Right cardiac atrium (tissue), 5 donors: ENCODE results near the gene FBF1. TPM values are rescaled to one million over a fixed set of nuclear protein-coding genes. Genes with fewer than 3 reads are reported as not detected.

Experiments
- ATAC-seq, 2 donors: fragments of 200-7000 bp; cut with Tn5 transposase; one replicate each; pipeline versions ENCODE4 v1.8.0 to v1.9.1; 2020; ENCODE audit warnings: moderate library complexity in 2 of 2, mild to moderate bottlenecking in 1 of 2
- DNase-seq, 3 donors: peaks; one replicate each; pipeline ENCODE4 v3.0.0-alpha.2; 2020
- H3K27ac ChIP-seq: one replicate; pipeline ENCODE4 v1.5.1; 2013; ENCODE audit warnings: mild to moderate bottlenecking, low read length, control low read depth, moderate library complexity
- H3K27me3 ChIP-seq: one replicate; pipeline ENCODE4 v1.6.1; 2013; ENCODE audit not compliant: control insufficient read depth, insufficient read depth
- H3K4me1 ChIP-seq: one replicate; pipeline ENCODE4 v1.6.1; 2013; ENCODE audit warnings: low read length; ENCODE audit not compliant: control insufficient read depth, insufficient read depth
- H3K4me3 ChIP-seq: one replicate; pipeline ENCODE4 v1.5.1; 2013; ENCODE audit warnings: low read length, control low read depth
- H3K9me3 ChIP-seq: one replicate; pipeline ENCODE4 v1.6.1; 2013; ENCODE audit warnings: low read length; ENCODE audit not compliant: control insufficient read depth
- WGBS: extraction: QIAGEN DNeasy Blood & Tissue Kit; methylation state at CpG from one replicate; pipeline ENCODE4 v1.1.7; 2013; 5-methylcytosine and 5-hydroxymethylcytosine counted together
- intact Hi-C, 4 donors: fragments of 100-400 bp; cut with DNase I; formaldehyde crosslinking; loops; one replicate each; pipeline versions ENCODE4 v1.11.0 to v1.14.0; 2022 to 2023
- long read RNA-seq, 4 donors: library from polyadenylated mRNA; unstranded; transcript quantifications; one replicate each; pipeline ENCODE4 v2.0.0, GENCODE V29; 2020 to 2021
- polyA plus RNA-seq: library from polyadenylated mRNA; stranded (reverse); fragments of 200-250 nt; gene quantifications from one replicate; pipeline ENCODE4 v1.2.3, GENCODE V29; 2013
- total RNA-seq, 4 donors: library from RNA; stranded (reverse); fragmentation: NEBNext Ultra II Directional; extraction: Animal tissue kit (Norgen Biotek cat#: 25700); gene quantifications; one replicate each; pipeline ENCODE4 v1.2.1, GENCODE V29; 2021
- donor health status: healthy with polysubstance abuse.
- donor health status: DM: no; HTN: yes; CAD: no.
- donor health status: DM: no; HTN: no; CAD: no.
- donor health status: DM: no; HTN: yes; CAD: no; lungs with severe emphysema.
- donor health status: DM: yes; HTN: yes; CAD: no.

FBF1 gene
- total RNA-seq (1 to 10 TPM; 4.8 to 5.5 (median 5.1) TPM), polyA plus RNA-seq (5.0 TPM)
- long read RNA-seq, donor 1, partial matches to known transcripts, result 2 of 5 reads
- long read RNA-seq, donor 1, other reads (novel, unspliced or antisense), result 3 of 5 reads
- long read RNA-seq, donor 2, partial matches to known transcripts, result 1 of 6 reads
- long read RNA-seq, donor 2, other reads (novel, unspliced or antisense), result 4 of 6 reads
- long read RNA-seq, donor 3, partial matches to known transcripts, result 10 of 15 reads
- long read RNA-seq, donor 3, other reads (novel, unspliced or antisense), result 5 of 15 reads
- long read RNA-seq, donor 4, partial matches to known transcripts, result 1 of 6 reads
- long read RNA-seq, donor 4, other reads (novel, unspliced or antisense), result 5 of 6 reads

DNA sequence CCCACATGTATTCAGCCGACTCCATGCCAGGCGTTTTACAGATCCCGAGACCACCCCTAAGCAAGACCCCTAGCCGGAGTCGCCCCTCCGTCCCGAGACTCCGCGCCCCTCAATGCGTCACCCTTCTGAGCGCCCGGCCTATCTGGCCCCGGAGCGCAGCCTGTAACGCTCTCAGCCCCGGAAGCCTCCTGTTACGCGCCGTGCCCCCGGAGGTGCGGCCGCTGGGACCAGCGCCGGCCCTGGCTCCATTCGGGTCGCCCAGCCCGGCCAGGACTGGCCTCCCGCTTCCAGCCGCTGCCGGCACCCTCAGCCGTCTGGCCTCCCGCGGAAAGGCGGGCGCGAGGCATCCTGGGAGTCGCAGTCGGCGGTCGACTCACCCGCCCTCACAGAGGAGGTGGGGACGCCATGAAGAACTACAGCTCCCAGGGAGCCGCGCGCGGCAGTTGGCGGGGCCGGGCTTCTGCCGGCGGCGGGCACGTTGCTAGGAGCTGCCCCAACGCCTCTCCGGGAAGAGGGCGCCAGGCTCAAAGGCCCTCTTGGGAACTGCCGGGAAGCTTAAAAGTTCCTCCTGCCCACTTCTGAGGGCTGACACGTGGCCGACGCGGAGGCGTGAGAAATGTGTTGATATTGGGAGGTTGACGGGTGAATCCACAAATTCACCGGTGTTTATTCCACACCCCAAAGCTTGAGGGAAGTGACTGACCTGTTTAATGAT is at the start of gene FBF1:
FBF1 (minus strand) TSS at position 316 of the 715 bp plus-strand sequence. CDS start 2,893 bp downstream, outside the sequence.
- peak within 1 kb of the TSS; percentile 64 for H3K4me3 ChIP-seq
- under 1% methylated on average over 63 of the region's 63 CpGs for WGBS
- intact Hi-C loops, result loop anchor here in 1 of 4 donors (10.0 kb wide), 1 partner anchor 54 kb away; no protein-coding TSS in a partner anchor

DNA sequence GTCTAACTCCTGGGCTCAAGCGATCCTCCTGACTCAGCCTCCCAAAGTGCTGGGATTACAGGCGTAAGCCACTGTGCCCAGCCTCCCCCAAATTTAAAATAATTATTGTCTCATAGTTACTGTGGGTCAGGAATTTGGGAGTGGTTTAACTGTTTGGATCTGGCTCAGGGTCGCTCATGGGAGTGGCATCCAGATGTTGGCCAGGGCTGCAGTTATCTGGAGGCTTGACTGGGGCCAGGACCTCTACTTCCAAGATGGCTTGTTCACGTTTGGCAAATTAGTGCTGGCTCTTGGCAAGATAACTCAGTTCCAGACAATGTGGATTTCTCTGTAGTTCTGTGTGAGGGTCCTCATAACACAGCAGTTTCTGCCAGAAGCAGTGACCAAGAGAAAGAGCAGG is 46.2 kb upstream of the FBF1 start:
- Histone ChIP-seq H3K4me3 (no peak overlapping the region), H3K27me3 (no peaks in the 10 kb centered on the region), H3K4me1 (peaks cover 2% of the 10 kb centered on the region), H3K27ac (no peak overlapping the region), H3K9me3 (no peaks in the 10 kb centered on the region)
- ATAC-seq (no peak), DNase-seq (no peak)
- intact Hi-C loops, result no loop called here
- 75% methylated on average over 4 of the region's 4 CpGs for WGBS

More for the DNA sequence above, at the start of gene FBF1:
- DNase-seq (peak; percentile 96 to 98 (median 98)), ATAC-seq (peak; percentile 99)
- Histone ChIP-seq H3K27me3 (no peaks in the 10 kb centered on the region), H3K4me1 (no peaks in the 10 kb centered on the region), H3K27ac (peak within 1 kb of the TSS; percentile 23), H3K9me3 (no peaks in the 10 kb centered on the region)

DNA sequence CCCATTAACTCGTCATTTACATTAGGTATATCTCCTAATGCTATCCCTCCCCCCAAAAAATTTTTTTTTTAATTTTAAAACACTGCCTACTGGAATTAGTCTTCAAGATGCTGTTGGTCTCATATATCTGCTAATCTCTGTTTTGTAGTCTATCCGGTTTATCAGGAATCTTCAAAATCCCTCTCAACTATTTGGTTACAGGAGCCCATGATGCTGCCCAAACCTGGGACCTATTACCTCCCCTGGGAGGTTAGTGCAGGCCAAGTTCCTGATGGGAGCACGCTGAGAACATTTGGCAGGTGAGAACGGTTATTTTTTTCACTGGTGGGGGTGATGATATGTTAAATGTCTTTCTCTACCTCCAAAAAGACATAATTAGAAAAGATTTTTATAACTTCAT is 45.1 kb upstream of the FBF1 start:
- WGBS, result 89% methylated on average over 4 of the region's 4 CpGs
- no peak for DNase-seq
- intact Hi-C loops, result no loop called here

DNA sequence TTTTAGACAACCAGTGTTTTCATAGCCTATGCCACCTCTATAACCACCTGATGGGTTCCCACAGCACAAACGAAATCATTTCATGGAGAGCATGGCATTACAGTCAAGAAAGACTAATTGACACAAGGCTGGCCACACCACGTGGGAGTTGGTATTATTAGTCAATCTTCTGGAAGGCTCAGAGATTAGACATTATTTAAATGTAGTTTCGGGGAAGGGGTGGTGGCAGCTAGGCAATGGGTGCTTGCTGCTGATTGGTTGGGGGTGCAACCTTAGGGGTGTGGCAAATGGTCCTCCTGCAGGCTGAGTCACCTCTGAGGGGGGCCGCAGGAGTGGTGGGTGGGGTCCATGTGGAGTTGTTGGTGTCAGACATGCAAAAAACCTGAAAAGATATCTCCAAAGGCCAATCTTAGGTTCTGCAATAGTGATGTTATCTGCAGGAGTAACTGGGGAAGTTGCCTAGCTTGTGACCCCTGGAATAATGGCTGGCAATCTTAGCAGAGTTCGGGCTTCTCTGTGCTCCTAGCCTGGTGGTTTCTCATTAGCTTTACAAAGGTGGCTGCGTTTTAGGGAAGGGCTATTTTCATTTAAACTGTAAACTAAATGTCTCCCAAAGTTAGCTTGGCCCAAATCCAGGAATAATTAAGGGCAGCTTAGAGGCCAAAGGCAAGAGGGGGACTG is 42.8 kb upstream of the FBF1 start:
- 64% methylated on average over 6 of the region's 6 CpGs for WGBS
- intact Hi-C loops, result no loop called here

More for the DNA sequence above, 45.1 kb upstream of the FBF1 start:
- H3K4me3 ChIP-seq, result no peak overlapping the region
- no peaks in the 10 kb centered on the region for H3K27me3 ChIP-seq
- H3K9me3 ChIP-seq, result no peaks in the 10 kb centered on the region
- no peak overlapping the region for H3K27ac ChIP-seq
- H3K4me1 ChIP-seq, result peaks cover 2% of the 10 kb centered on the region
- no peak for ATAC-seq

GRCh38 chr17:75981019-75981615 is 40.3 kb upstream of the FBF1 start:
- no peak overlapping the region for H3K4me3 ChIP-seq
- no peaks in the 10 kb centered on the region for H3K9me3 ChIP-seq
- H3K27ac ChIP-seq, result peak overlapping the region; percentile 61
- no peaks in the 10 kb centered on the region for H3K27me3 ChIP-seq
- ATAC-seq (no peak), DNase-seq (peak in 2 of 3 donors; percentile 61 to 73)
- intact Hi-C loops, result no loop called here
- peaks cover 4% of the 10 kb centered on the region for H3K4me1 ChIP-seq
- WGBS, result 60% methylated on average over 7 of the region's 7 CpGs

More for the DNA sequence above, 42.8 kb upstream of the FBF1 start:
- peak in 1 of 3 donors; percentile 48 for DNase-seq
- H3K9me3 ChIP-seq, result no peaks in the 10 kb centered on the region
- H3K4me3 ChIP-seq, result no peak overlapping the region
- ATAC-seq, result no peak
- H3K4me1 ChIP-seq, result peaks cover 4% of the 10 kb centered on the region
- H3K27ac ChIP-seq, result peak overlapping the region; percentile 48
- no peaks in the 10 kb centered on the region for H3K27me3 ChIP-seq

GRCh38 chr17:75980188-75981018 is 39.6 kb upstream of the FBF1 start:
- Histone ChIP-seq H3K4me3 (peak overlapping the region; percentile 85), H3K27ac (peak overlapping the region; percentile 99), H3K27me3 (no peaks in the 10 kb centered on the region), H3K4me1 (peaks cover 4% of the 10 kb centered on the region), H3K9me3 (no peaks in the 10 kb centered on the region)
- intact Hi-C loops, result no loop called here
- WGBS, result 86% methylated on average over 18 of the region's 18 CpGs
- DNase-seq, result no peak
- no peak for ATAC-seq

- H3K4me1 ChIP-seq, result peaks cover 3% of the 10 kb centered on the region
- no peaks in the 10 kb centered on the region for H3K9me3 ChIP-seq
- ATAC-seq, result peak; percentile 41 to 61
Observed at GRCh38 chr17:75979705-75980187, 38.9 kb upstream of the FBF1 start.

DNA sequence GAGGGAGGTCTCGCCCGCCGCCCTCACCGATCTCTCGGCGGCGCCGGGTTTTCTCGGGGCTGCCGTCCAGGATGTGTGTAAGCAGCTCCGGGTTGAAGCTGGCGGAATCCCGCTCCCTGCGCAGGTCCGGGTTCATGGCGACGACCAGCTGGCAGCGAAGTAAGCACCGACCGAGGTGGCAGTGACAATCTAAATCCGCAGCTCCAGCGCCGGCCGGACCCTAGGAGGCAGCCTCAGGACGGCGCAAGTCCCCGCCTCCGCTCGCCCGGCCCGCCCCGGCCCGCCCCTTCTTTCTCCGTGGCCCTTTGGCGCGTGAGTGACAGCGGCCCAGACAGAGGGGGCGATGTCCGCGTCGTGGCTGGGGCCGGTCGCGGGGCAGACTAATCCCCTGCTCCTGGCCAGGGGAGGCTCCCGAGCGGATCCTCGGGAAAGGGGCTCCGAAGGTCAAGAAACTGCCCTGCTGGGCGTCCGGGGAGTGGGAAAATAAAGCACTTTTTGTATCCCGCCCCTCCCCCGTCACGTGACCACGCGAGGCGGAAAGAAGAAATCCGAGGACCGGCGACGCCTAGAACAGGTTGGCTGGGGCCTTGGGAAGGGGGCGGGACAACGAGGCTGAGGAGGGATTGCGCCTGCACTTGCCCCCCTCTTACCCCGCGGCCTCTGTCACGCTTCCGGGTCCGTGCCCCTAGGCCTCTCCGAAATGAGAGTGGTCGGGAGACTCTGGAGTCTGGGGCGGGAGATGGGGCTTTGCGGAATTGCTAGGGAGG is 38.3 kb upstream of the FBF1 start, which contains the start of the genes ACOX1 and TEN1:
ACOX1 (minus strand) TSS at position 229 of the 767 bp plus-strand sequence; CDS start at position 136, 93 bp downstream.
TEN1 (plus strand) TSS at position 303 of the 767 bp plus-strand sequence. CDS start 6,953 bp downstream, outside the sequence.
- peaks cover 2% of the 10 kb centered on the region for H3K4me1 ChIP-seq
- DNase-seq (peak; percentile 99), ATAC-seq (peak; percentile 98)
- H3K27me3 ChIP-seq, result no peaks in the 10 kb centered on the region
- WGBS, result under 1% methylated on average over 72 of the region's 72 CpGs
- peak within 1 kb of the TSS; percentile 99 for H3K27ac ChIP-seq
- intact Hi-C loops, result no loop called here
- no peaks in the 10 kb centered on the region for H3K9me3 ChIP-seq
- H3K4me3 ChIP-seq, result peak within 1 kb of the TSS; percentile 85

More at GRCh38 chr17:75979705-75980187, 38.9 kb upstream of the FBF1 start:
- intact Hi-C loops, result no loop called here
- Histone ChIP-seq H3K27me3 (no peaks in the 10 kb centered on the region), H3K27ac (peak overlapping the region; percentile 99), H3K4me3 (peak overlapping the region; percentile 85)
- no peak for DNase-seq
- WGBS, result 4% methylated on average over 19 of the region's 19 CpGs

GRCh38 chr17:75976175-75976848 is 35.5 kb upstream of the FBF1 start:
- 48% methylated on average over 9 of the region's 9 CpGs for WGBS
- no peaks in the 10 kb centered on the region for H3K27me3 ChIP-seq
- ATAC-seq, result no peak
- H3K4me3 ChIP-seq, result peak overlapping the region; percentile 24
- peaks cover 2% of the 10 kb centered on the region for H3K4me1 ChIP-seq
- H3K27ac ChIP-seq, result no peak overlapping the region
- H3K9me3 ChIP-seq, result no peaks in the 10 kb centered on the region
- intact Hi-C loops, result no loop called here
- no peak for DNase-seq
